A204.1 (cell line): ENCODE data around the gene DCBLD2.

Experiments
- FAIRE-seq: peaks from 2 replicates; lab custom pipeline; 2012; peaks lifted over from hg19 to GRCh38; lab: Jason Lieb, UNC

The DCBLD2 gene

DNA sequence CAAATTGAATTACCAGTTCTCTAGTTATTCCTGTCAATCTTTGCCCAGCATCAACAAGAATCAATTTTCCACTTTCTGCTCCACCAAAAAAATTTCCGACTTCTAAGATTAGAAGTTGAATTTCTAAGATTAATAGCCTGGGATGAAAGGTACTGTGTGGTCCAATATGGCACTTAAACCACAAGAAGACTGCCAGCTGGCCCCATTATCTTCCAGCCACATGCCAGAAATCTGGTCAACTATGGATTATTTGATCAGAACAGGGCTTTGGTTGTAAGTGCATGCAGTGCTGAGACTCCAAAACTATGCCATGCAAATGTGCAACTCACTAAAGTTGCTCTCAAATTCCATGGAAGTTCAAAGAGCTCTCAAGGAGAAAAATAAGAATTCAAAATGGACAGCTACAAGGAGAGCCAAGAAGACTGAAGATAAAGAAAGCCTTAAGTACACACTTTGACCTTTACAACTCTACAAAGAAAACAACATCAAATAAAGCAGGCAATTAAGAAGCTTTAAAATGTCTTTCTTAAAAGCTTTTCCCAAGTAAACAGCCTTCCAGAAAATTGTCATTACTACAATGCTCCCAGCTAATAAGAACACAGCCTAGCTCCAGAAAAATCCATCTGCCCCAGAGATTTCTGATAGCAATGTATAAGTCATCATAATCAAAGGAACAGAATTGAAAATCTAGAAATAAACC, 74.1 kb downstream of the DCBLD2 start:
- no peak for FAIRE-seq

DNA sequence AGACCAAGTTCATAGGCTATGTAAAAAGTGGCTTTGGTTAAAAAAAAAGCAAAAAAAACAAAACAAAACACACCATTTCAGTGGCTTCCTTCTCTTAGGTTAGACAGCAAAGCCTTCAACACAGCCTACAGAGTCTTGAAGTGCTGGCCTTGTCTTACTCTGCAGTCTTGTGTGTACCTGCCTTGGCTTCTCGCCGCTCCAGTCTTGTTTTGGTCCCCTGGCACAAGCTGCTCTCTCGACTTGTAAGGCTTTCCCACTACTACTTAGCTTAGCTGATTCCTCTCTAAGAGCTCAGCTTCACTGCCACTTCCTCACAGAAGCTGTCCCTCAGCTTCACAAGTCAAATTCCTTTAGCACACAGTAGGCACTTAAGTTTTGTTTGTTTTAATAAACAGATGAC, 75.4 kb downstream of the DCBLD2 start:
- no peak for FAIRE-seq

- FAIRE-seq, result no peak
These were observed 77.2 kb downstream of the DCBLD2 start for GRCh38 chr3:98824256-98824655.

DNA sequence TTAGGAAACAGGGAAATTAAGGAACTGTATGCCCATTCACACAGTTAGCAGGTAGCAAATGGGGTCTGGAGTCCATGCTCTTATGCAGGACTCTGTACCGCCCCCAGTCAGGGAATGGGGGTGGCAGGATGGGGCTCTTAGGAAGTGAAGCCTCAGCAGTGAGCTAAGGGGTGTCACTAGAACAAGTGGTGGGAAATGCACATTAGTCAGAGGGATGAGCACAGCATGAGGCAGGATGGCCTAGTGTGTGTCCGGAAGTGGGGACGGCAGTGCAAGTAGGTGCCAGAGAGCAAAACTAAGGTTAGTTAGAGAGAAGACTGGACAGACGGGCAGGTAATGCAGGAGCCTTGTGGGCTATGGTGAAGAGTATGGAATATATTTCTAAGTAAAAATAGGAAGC, 77.7 kb downstream of the DCBLD2 start:
- no peak for FAIRE-seq

GRCh38 chr3:98821063-98821462, 80.4 kb downstream of the DCBLD2 start:
- no peak for FAIRE-seq

DNA sequence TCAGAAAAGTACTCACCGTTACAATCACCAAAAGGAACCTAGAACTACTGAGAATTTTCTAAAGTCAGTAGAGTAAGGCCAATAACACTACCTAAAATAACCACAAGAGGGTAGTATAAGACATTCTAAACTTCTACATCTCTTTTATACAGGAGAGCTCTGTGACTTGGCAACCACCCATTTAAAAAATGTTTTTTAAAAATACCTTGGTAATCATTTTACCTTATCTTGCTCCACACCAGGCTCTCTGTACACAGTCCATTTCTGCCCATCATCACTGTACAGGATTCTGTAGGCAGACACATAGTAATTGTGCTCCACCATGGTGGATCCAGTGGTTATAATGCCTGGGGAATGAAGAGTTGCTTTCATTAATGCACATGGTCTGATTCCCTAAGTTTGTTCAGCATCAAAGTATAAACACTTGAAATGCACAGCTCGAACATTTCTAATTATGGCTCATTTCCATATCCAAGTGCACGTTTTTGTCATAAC, 83.9 kb downstream of the DCBLD2 start:
- FAIRE-seq, result peak; percentile 97

DNA sequence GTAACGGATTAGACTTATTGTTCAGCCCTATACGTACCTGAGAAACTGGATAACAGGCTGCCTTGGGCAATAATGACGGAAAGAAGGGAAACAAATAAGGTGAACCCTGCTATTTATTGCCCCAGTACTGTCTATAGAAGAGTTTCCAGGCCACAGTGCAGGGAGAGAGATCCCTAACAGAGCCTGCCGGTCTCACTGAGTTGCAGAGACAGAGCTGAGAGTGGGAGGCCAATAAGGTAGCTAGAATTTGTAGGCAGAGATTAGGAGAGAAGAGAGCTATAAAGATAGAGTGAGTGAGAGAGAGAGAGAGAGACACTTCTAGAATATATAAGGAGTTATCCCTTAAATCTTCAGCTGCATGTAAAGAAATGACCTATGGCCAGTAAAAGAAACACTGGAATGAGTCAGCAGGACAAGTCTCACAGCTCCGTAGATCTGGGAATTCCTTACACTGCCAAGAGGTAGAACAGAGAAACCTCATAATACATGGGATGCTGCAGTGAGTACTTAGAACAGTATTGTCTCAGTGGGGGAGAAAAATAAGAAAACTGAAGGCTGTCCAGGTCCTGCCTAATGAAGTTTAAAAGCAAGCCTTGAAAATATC, 86.6 kb downstream of the DCBLD2 start:
- no peak for FAIRE-seq

GRCh38 chr3:98812851-98813374, 88.6 kb downstream of the DCBLD2 start:
- peak; percentile 99 for FAIRE-seq

GRCh38 chr3:98811048-98811447, 90.4 kb downstream of the DCBLD2 start:
- FAIRE-seq, result no peak

GRCh38 chr3:98809557-98809956, 91.9 kb downstream of the DCBLD2 start:
- no peak for FAIRE-seq

DNA sequence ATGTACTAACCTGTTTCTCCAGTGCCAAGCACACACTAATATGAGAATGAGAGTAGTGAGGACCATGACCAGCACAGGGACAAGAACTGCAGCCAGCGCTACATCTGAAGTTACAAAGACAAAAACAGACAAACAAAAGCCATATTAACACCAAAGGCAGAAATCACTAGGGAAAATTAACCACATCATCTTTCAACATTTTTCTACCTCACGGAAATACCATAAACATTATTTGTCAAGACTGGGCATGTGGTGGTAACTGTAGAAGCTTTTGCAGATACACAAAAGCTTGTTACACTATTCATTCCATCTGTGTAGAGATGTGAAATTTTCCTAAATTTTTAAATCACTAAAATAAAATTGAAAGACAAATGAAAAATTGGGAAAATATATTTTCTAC, 93.4 kb downstream of the DCBLD2 start:
- no peak for FAIRE-seq

- no peak for FAIRE-seq
These were observed 93.9 kb downstream of the DCBLD2 start for GRCh38 chr3:98807561-98807960.

GRCh38 chr3:98807011-98807410, 94.5 kb downstream of the DCBLD2 start:
- FAIRE-seq, result no peak

- no peak for FAIRE-seq
These were observed 95.0 kb downstream of the DCBLD2 start for GRCh38 chr3:98806521-98806920.

DNA sequence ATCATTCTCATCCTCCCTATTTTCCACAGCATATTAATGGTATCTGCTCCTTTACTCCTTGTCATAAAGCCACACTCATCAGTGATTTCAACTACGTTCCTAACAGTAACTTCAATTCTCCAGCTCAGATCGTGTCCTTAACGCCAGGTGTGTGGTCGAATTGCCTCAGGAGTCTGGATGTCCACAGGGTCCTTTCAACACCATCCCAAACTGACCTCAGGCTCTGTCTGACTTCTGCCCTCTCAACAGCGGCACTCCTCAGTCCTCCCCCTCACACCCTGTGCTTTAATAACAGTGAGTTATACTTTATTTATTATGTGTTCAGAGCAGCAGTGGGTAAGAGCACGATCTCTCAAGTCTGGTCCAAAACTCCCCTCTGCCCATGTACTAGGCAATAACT, 95.9 kb downstream of the DCBLD2 start:
- no peak for FAIRE-seq

GRCh38 chr3:98801043-98801747, 100.3 kb downstream of the DCBLD2 start:
- FAIRE-seq, result no peak

GRCh38 chr3:98800401-98800800, 101.1 kb downstream of the DCBLD2 start:
- FAIRE-seq, result no peak

- FAIRE-seq, result no peak
These were observed 102.0 kb downstream of the DCBLD2 start for GRCh38 chr3:98799479-98799878.

DNA sequence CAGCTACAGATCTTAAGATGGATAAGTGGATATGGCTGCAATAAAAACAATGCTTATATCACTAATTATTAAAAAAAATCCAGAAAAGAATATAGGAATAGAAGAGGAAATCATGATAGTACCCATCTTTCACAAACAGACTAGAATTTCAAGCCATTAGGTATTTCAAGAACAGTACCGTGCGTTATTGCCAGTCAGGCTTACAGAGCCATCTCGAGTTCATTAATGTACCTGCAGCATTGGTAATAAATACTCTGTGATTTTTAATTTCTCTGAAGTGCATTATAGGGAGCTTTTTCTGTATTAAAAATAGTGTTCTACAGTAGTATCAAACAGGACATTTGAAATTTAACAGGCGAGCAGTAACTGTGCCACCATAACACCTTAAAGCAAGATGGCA, 102.7 kb downstream of the DCBLD2 start:
- no peak for FAIRE-seq

GRCh38 chr3:98797905-98798304, 103.6 kb downstream of the DCBLD2 start:
- no peak for FAIRE-seq

- FAIRE-seq, result no peak
These were observed 105.2 kb downstream of the DCBLD2 start for GRCh38 chr3:98796334-98796733.

GRCh38 chr3:98793971-98794370, 107.5 kb downstream of the DCBLD2 start:
- no peak for FAIRE-seq
